IMR-90 (cell line): ENCODE measurements around the gene GNG7. TPM values are rescaled to one million over a fixed set of nuclear protein-coding genes. Genes with fewer than 3 reads are reported as not detected.

ENCODE experiments used
- ATAC-seq: fragments of 200-7000 bp; cut with Tn5 transposase; 2 replicates; pipeline ENCODE4 v1.9.1; 2020; ENCODE audit warnings: low read depth, mild to moderate bottlenecking, moderate library complexity
- BruUV-seq: library from RNA; stranded (reverse); fragments of 400-500 nt; replicated peaks from 2 replicates; lab custom pipeline; 2021; lab: Mats Ljungman, UMichigan
- CTCF ChIA-PET: fragments of 300-600 bp; formaldehyde crosslinking; extraction: SDS; loops from one replicate; lab custom pipeline; 2021; ENCODE audit warnings: antibody characterized with exemption; lab: Yijun Ruan, JAX
- POLR2A ChIA-PET: fragments of 300-600 bp; sonication (Branson Sonifier 250); formaldehyde crosslinking; loops from one replicate; lab custom pipeline; 2022; ENCODE audit warnings: antibody characterized with exemption; ENCODE audit not compliant: unreplicated experiment; lab: Charles Lee
- DNase-seq: peaks from one replicate; pipeline ENCODE4 v3.0.0; 2013
- H2AFZ ChIP-seq: replicated peaks from 2 replicates; pipeline ENCODE3; 2013; ENCODE audit warnings: low read length, mild to moderate bottlenecking; ENCODE audit not compliant: poor library complexity
- H2AK5ac ChIP-seq: 2 replicates; pipeline ENCODE4 v1.6.1; 2013; ENCODE audit warnings: low read depth, low read length, inconsistent platforms
- H2AK9ac ChIP-seq: replicated peaks from 2 replicates; pipeline ENCODE3; 2013; ENCODE audit warnings: mild to moderate bottlenecking, low read depth, low read length, moderate library complexity; ENCODE audit not compliant: poor library complexity
- H2BK120ac ChIP-seq: 2 replicates; pipeline ENCODE4 v1.6.1; 2013; ENCODE audit warnings: low read depth, low read length, inconsistent platforms
- H2BK15ac ChIP-seq: 3 replicates; pipeline ENCODE4 v1.6.1; 2013; ENCODE audit warnings: low read depth, low read length, inconsistent platforms
- H2BK20ac ChIP-seq: 2 replicates; pipeline ENCODE4 v1.6.1; 2013; ENCODE audit warnings: low read depth, mild to moderate bottlenecking, inconsistent platforms, low read length, moderate library complexity
- H2BK5ac ChIP-seq: 2 replicates; pipeline ENCODE4 v1.6.1; 2013; ENCODE audit warnings: mild to moderate bottlenecking, low read depth, low read length, inconsistent platforms; ENCODE audit not compliant: poor library complexity, severe bottlenecking
- H3K14ac ChIP-seq: replicated peaks from 2 replicates; pipeline ENCODE4 v1.6.1; 2013; ENCODE audit warnings: low read depth, low read length, inconsistent platforms
- H3K18ac ChIP-seq: 2 replicates; pipeline ENCODE4 v1.6.1; 2013; ENCODE audit warnings: low read depth, low read length, control low read depth
- H3K23ac ChIP-seq: 2 replicates; pipeline ENCODE4 v1.6.1; 2013; ENCODE audit warnings: low read depth, low read length, inconsistent platforms
- H3K27ac ChIP-seq: 2 replicates; pipeline ENCODE4 v1.5.1; 2013; ENCODE audit warnings: mild to moderate bottlenecking, control low read depth, low read length; ENCODE audit not compliant: insufficient read depth
- H3K27me3 ChIP-seq: 2 replicates; pipeline ENCODE4 v1.6.1; 2013; ENCODE audit warnings: low read length; ENCODE audit not compliant: control insufficient read depth, insufficient read depth
- H3K36me3 ChIP-seq: 2 replicates; pipeline ENCODE4 v1.6.1; 2013; ENCODE audit warnings: low read length, mixed read lengths; ENCODE audit not compliant: control insufficient read depth, insufficient read depth
- H3K4ac ChIP-seq: 2 replicates; pipeline ENCODE4 v1.6.1; 2013; ENCODE audit warnings: low read depth, low read length, inconsistent platforms
- H3K4me1 ChIP-seq: 2 replicates; pipeline ENCODE4 v1.6.1; 2013; ENCODE audit warnings: low read length, mixed read lengths; ENCODE audit not compliant: control insufficient read depth, insufficient read depth
- H3K4me2 ChIP-seq: 2 replicates; pipeline ENCODE4 v1.6.1; 2013; ENCODE audit warnings: low read depth, mild to moderate bottlenecking, control low read depth, low read length, moderate library complexity
- H3K4me3 ChIP-seq: 2 replicates; pipeline ENCODE4 v1.5.1; 2013; ENCODE audit warnings: low read depth, mild to moderate bottlenecking, control low read depth, low read length, moderate library complexity; ENCODE audit not compliant: insufficient read depth
- H3K56ac ChIP-seq: 2 replicates; pipeline ENCODE4 v1.6.1; 2013; ENCODE audit warnings: low read length, inconsistent platforms; ENCODE audit not compliant: insufficient read depth; ENCODE audit errors: extremely low read depth
- H3K79me1 ChIP-seq, 2 experiments: 2 replicates each; pipeline ENCODE4 v1.6.1; 2013; ENCODE audit warnings: low read length in 2 of 2, inconsistent platforms in 1 of 2, low read depth in 1 of 2
- H3K9ac ChIP-seq: 2 replicates; pipeline ENCODE4 v1.6.1; 2013; ENCODE audit warnings: low read depth, low read length, control low read depth
- H3K9me1 ChIP-seq: 2 replicates; pipeline ENCODE4 v1.6.1; 2013; ENCODE audit warnings: low read length, inconsistent platforms; ENCODE audit not compliant: insufficient read depth
- H3K9me3 ChIP-seq: 2 replicates; pipeline ENCODE4 v1.6.1; 2013; ENCODE audit warnings: low read length; ENCODE audit not compliant: control insufficient read depth, insufficient read depth
- H4K20me1 ChIP-seq: 2 replicates; pipeline ENCODE4 v1.6.1; 2013; ENCODE audit warnings: low read length, inconsistent platforms; ENCODE audit not compliant: insufficient read depth
- H4K5ac ChIP-seq: 2 replicates; pipeline ENCODE4 v1.6.1; 2013; ENCODE audit warnings: mild to moderate bottlenecking, low read depth, low read length, control low read depth
- H4K8ac ChIP-seq, 2 experiments: 2 replicates each; pipeline ENCODE4 v1.6.1; 2013; ENCODE audit warnings: low read depth in 2 of 2, low read length in 2 of 2, control low read depth in 1 of 2, inconsistent platforms in 1 of 2
- H4K91ac ChIP-seq: 2 replicates; pipeline ENCODE4 v1.6.1; 2013; ENCODE audit warnings: low read depth, low read length, inconsistent platforms; ENCODE audit not compliant: insufficient read depth
- BHLHE40 ChIP-seq: fragments of 150-350 bp; IDR thresholded peaks from 2 replicates; pipeline ENCODE4 v1.6.1; 2016; ENCODE audit warnings: mild to moderate bottlenecking, low read depth, low read length
- CEBPB ChIP-seq: IDR thresholded peaks from 2 replicates; pipeline ENCODE4 v1.6.1; 2012; ENCODE audit warnings: low read depth, low read length, improper control_type of control experiment
- CHD1 ChIP-seq: IDR thresholded peaks from 2 replicates; pipeline ENCODE4 v1.6.1; 2012; ENCODE audit warnings: low read depth, low read length, improper control_type of control experiment
- CTCF ChIP-seq: conservative IDR thresholded peaks from 2 replicates; pipeline ENCODE4 v1.5.1; 2012; ENCODE audit warnings: mild to moderate bottlenecking, low read depth, low read length, improper control_type of control experiment
- FOS ChIP-seq: fragments of 150-350 bp; IDR thresholded peaks from 2 replicates; pipeline ENCODE4 v1.6.1; 2016; ENCODE audit warnings: low read depth, low read length
- MAFK ChIP-seq: IDR thresholded peaks from 2 replicates; pipeline ENCODE4 v1.6.1; 2012; ENCODE audit warnings: low read depth, low read length, improper control_type of control experiment
- MAZ ChIP-seq: IDR thresholded peaks from 2 replicates; pipeline ENCODE4 v1.6.1; 2012; ENCODE audit warnings: low read depth, mild to moderate bottlenecking, low read length, improper control_type of control experiment, moderate library complexity, borderline replicate concordance
- MXI1 ChIP-seq: IDR thresholded peaks from 2 replicates; pipeline ENCODE4 v1.6.1; 2012; ENCODE audit warnings: low read depth, mild to moderate bottlenecking, low read length, moderate library complexity, borderline replicate concordance
- NFE2L2 ChIP-seq: fragments of 150-350 bp; IDR thresholded peaks from 2 replicates; pipeline ENCODE4 v1.6.1; 2016; ENCODE audit warnings: low read depth, mild to moderate bottlenecking, low read length
- POLR2A ChIP-seq: IDR thresholded peaks from 2 replicates; pipeline ENCODE4 v1.6.1; 2012; ENCODE audit warnings: mild to moderate bottlenecking, low read depth, low read length
- RCOR1 ChIP-seq: IDR thresholded peaks from 2 replicates; pipeline ENCODE4 v1.6.1; 2012; ENCODE audit warnings: mild to moderate bottlenecking, low read length, improper control_type of control experiment; ENCODE audit not compliant: insufficient replicate concordance
- RFX5 ChIP-seq: IDR thresholded peaks from 2 replicates; pipeline ENCODE4 v1.8.0; 2012; ENCODE audit warnings: low read depth, mild to moderate bottlenecking, low read length, moderate library complexity
- SMC3 ChIP-seq: fragments of 150-350 bp; IDR thresholded peaks from 2 replicates; pipeline ENCODE4 v1.6.1; 2016; ENCODE audit warnings: low read depth, mild to moderate bottlenecking, antibody characterized with exemption, low read length, moderate library complexity
- USF2 ChIP-seq: fragments of 150-350 bp; IDR thresholded peaks from 2 replicates; pipeline ENCODE4 v1.6.1; 2017; ENCODE audit warnings: mild to moderate bottlenecking, antibody characterized with exemption, low read length, low read depth
- WGBS, 2 experiments: methylation state at CpG; one replicate each; pipeline versions ENCODE4 v1.1.5 to v1.1.7; 2013; ENCODE audit warnings: missing lambda C conversion rate in 2 of 2; ENCODE audit not compliant: insufficient read length in 1 of 2; ENCODE audit errors: extremely low coverage in 2 of 2; 5-methylcytosine and 5-hydroxymethylcytosine counted together
- dilution Hi-C: fragments of 300-500 bp; cut with HindIII; formaldehyde crosslinking; loops from one replicate; pipeline ENCODE4 v1.14.3; 2018; ENCODE audit warnings: low sequenced_read_pairs; ENCODE audit not compliant: unreplicated experiment
- in situ Hi-C: fragments of 300-500 bp; cut with MboI; formaldehyde crosslinking; loops from 3 replicates; pipeline ENCODE4 v1.14.3; 2019; ENCODE audit warnings: low sequenced_read_pairs, inconsistent platforms, mixed read lengths
- intact Hi-C: fragments of 100-400 bp; cut with micrococcal nuclease; formaldehyde crosslinking; loops from 2 replicates; pipeline ENCODE4 v1.10.0; 2022
- polyA plus RNA-seq, 3 experiments: library from polyadenylated mRNA; depleted of rRNA; stranded (reverse); fragments of >200 nt; gene quantifications; 2 replicates each; pipeline ENCODE4 v1.2.3, GENCODE V29; 2012; ENCODE audit warnings: low replicate concordance in 1 of 3
- total RNA-seq: library from RNA; depleted of rRNA; stranded (reverse); fragments of >200 nt; gene quantifications from 2 replicates; pipeline ENCODE4 v1.2.3, GENCODE V29; 2012

Gene GNG7
- total and polyA plus RNA-seq, 2 of the 4 experiments (the other 2 are of a cell fraction) = under 0.01 to 0.21 TPM

- Histone ChIP-seq H2BK20ac (no peak overlapping the region), H3K14ac (no peak overlapping the region), H3K9me3 (no peaks in the 10 kb centered on the region), H3K4me2 (no peak overlapping the region), H3K4ac (no peak overlapping the region), H3K4me1 (no peaks in the 10 kb centered on the region), H2AFZ (no peak overlapping the region), H2AK9ac (no peak overlapping the region), H4K5ac (no peak overlapping the region), H4K20me1 (no peaks in the 10 kb centered on the region; the same call in none of the 2 replicates), H3K23ac (no peak overlapping the region), H4K91ac (no peak overlapping the region), H2BK5ac (no peak overlapping the region), H3K79me1 (no peaks in the 10 kb centered on the region; a peak in 1 of 4 replicates), H3K27me3 (peaks cover 14% of the 10 kb centered on the region), H3K9me1 (no peaks in the 10 kb centered on the region), H3K36me3 (peaks cover 10% of the 10 kb centered on the region), H2BK120ac (no peak overlapping the region), H3K9ac (no peak overlapping the region), H4K8ac (no peak overlapping the region), H3K27ac (no peak overlapping the region), H3K56ac (no peak overlapping the region), H3K18ac (no peak overlapping the region), H3K4me3 (no peak overlapping the region), H2AK5ac (no peak overlapping the region), H2BK15ac (no peak overlapping the region)
- intact Hi-C loops (no loop called here), dilution Hi-C loops (no loop called here), in situ Hi-C loops (no loop called here)
- DNase-seq (no peak), ATAC-seq (no peak)
- WGBS, 2 experiments = 90% methylated on average over 6 of the region's 26 CpGs; no CpG with 5 or more reads in 1 of the 2 experiments
- POLR2A ChIA-PET = no interaction called here
- CTCF ChIA-PET = interaction anchor here (0.5 kb wide), 1 partner anchor 25 kb away, joined by 3 read pairs; no protein-coding TSS in a partner anchor
- no TSS peak for BruUV-seq
- TF ChIP-seq RCOR1 (no peak), MAFK (no peak), CHD1 (no peak), USF2 (no peak), RFX5 (no peak), POLR2A (no peak), MAZ (no peak), FOS (no peak), CTCF (no peak), MXI1 (no peak), BHLHE40 (no peak), NFE2L2 (no peak), CEBPB (no peak), SMC3 (no peak)
Observed at GRCh38 chr19:2729943-2730818, 27.7 kb upstream of the GNG7 start.
